OCI-LY7 (cell line): ENCODE measurements around the gene ATP8B4. TPM values are rescaled to one million over a fixed set of nuclear protein-coding genes. Genes with fewer than 3 reads are reported as not detected.

Experiments used
- BruUV-seq: library from RNA; stranded (reverse); fragments of 400-500 nt; replicated peaks from 2 replicates; lab custom pipeline; 2021; lab: Mats Ljungman, UMichigan
- CTCF ChIA-PET: fragments of 300-600 bp; sonication (Branson Sonifier 250); formaldehyde crosslinking; loops from one replicate; lab custom pipeline; 2022; ENCODE audit warnings: antibody characterized with exemption; ENCODE audit not compliant: unreplicated experiment; lab: Charles Lee
- POLR2A ChIA-PET: fragments of 300-600 bp; sonication (Branson Sonifier 250); formaldehyde crosslinking; loops from one replicate; lab custom pipeline; 2022; ENCODE audit warnings: antibody characterized with exemption; lab: Charles Lee
- DNase-seq: peaks from one replicate; pipeline ENCODE4 v3.0.0-alpha.2; 2015; ENCODE audit warnings: low spot score
- H2AFZ ChIP-seq: fragments of 200-600 bp; sonication (generic), shearing (Covaris generic); 2 replicates; pipeline ENCODE4 v1.6.1; 2014; ENCODE audit warnings: mild to moderate bottlenecking, antibody characterized with exemption, low read length, moderate library complexity
- H3K27ac ChIP-seq: fragments of 200-600 bp; sonication (generic); 2 replicates; pipeline ENCODE4 v1.5.1; 2014; ENCODE audit warnings: mixed run types, low read depth, mild to moderate bottlenecking, moderate library complexity, low read length, inconsistent platforms; ENCODE audit not compliant: poor library complexity, severe bottlenecking
- H3K36me3 ChIP-seq: fragments of 200-600 bp; sonication (generic); 2 replicates; pipeline ENCODE4 v1.6.1; 2014; ENCODE audit warnings: mild to moderate bottlenecking, antibody characterized with exemption, low read length, moderate library complexity, mixed read lengths; ENCODE audit not compliant: insufficient read depth
- H3K4me1 ChIP-seq: fragments of 200-600 bp; sonication (generic); 2 replicates; pipeline ENCODE4 v1.5.1; 2014; ENCODE audit warnings: mild to moderate bottlenecking, low read length; ENCODE audit not compliant: insufficient read depth, poor library complexity, severe bottlenecking
- H3K4me2 ChIP-seq: fragments of 200-600 bp; sonication (generic); 2 replicates; pipeline ENCODE4 v1.6.1; 2014; ENCODE audit warnings: mild to moderate bottlenecking, low read length
- H3K4me3 ChIP-seq: fragments of 200-600 bp; sonication (generic); 2 replicates; pipeline ENCODE4 v1.5.1; 2014; ENCODE audit warnings: mild to moderate bottlenecking, low read depth, low read length; ENCODE audit not compliant: poor library complexity, severe bottlenecking
- H3K79me2 ChIP-seq: fragments of 200-600 bp; sonication (generic); 2 replicates; pipeline ENCODE4 v1.6.1; 2016; ENCODE audit warnings: low read depth, mild to moderate bottlenecking, low read length, moderate library complexity, mixed read lengths; ENCODE audit not compliant: insufficient read depth
- H3K9me2 ChIP-seq: fragments of 200-600 bp; sonication (generic); 2 replicates; pipeline ENCODE4 v1.6.1; 2016; ENCODE audit warnings: mild to moderate bottlenecking, low read length, mixed read lengths; ENCODE audit not compliant: insufficient read depth
- H3K9me3 ChIP-seq: fragments of 200-600 bp; sonication (generic); 2 replicates; pipeline ENCODE4 v1.6.1; 2014; ENCODE audit warnings: mild to moderate bottlenecking, mixed run types, low read length, mixed read lengths
- H4K20me1 ChIP-seq: fragments of 200-600 bp; sonication (generic); 2 replicates; pipeline ENCODE4 v1.6.1; 2014; ENCODE audit warnings: mild to moderate bottlenecking, antibody characterized with exemption, low read length, moderate library complexity, mixed read lengths; ENCODE audit not compliant: insufficient read depth
- CTCF ChIP-seq: fragments of 200-600 bp; sonication (generic); conservative IDR thresholded peaks from 2 replicates; pipeline ENCODE4 v1.5.1; 2014; ENCODE audit warnings: mild to moderate bottlenecking, antibody characterized with exemption, low read length, moderate library complexity, mixed read lengths
- EZH2phosphoT487 ChIP-seq: fragments of 200-600 bp; sonication (generic); IDR thresholded peaks from 2 replicates; pipeline ENCODE4 v1.6.1; 2018; ENCODE audit warnings: low read depth, borderline replicate concordance, mild to moderate bottlenecking, mixed run types, antibody characterized with exemption, low read length, moderate library complexity, mixed read lengths
- intact Hi-C: fragments of 100-400 bp; cut with micrococcal nuclease; formaldehyde crosslinking; loops from one replicate; pipeline ENCODE4 v1.10.0; 2022; ENCODE audit not compliant: unreplicated experiment
- total RNA-seq, 2 experiments: library from RNA; depleted of rRNA in 1 of 2; stranded (reverse); fragments of >200 nt in 1 of 2; shearing (Covaris generic) in 1 of 2; gene quantifications; 2 replicates each; pipeline ENCODE4 v1.2.3, GENCODE V29; 2014 to 2022

The ATP8B4 gene
- total RNA-seq, 2 experiments from 2014 or later = not detected

- Histone ChIP-seq H2AFZ (no peak overlapping the region), H4K20me1 (no peaks in the 10 kb centered on the region), H3K79me2 (no peaks in the 10 kb centered on the region), H3K9me2 (no peaks in the 10 kb centered on the region), H3K4me3 (no peak overlapping the region), H3K36me3 (no peaks in the 10 kb centered on the region), H3K4me2 (no peak overlapping the region), H3K9me3 (no peaks in the 10 kb centered on the region), H3K27ac (no peak overlapping the region), H3K4me1 (no peaks in the 10 kb centered on the region)
- TF ChIP-seq EZH2phosphoT487 (no peak), CTCF (no peak)
- BruUV-seq = no TSS peak
- no peak for DNase-seq
- intact Hi-C loops = no loop called here
- ChIA-PET POLR2A (no interaction called here), CTCF (no interaction called here)
Observed at GRCh38 chr15:49888734-49889133, 230.3 kb downstream of the ATP8B4 start.

GRCh38 chr15:49888323-49888693 is 230.7 kb downstream of the ATP8B4 start:
- no peaks in the 10 kb centered on the region for H3K9me2 ChIP-seq
- ChIA-PET POLR2A (no interaction called here), CTCF (no interaction called here)
- no peak overlapping the region for H3K4me2 ChIP-seq
- no peak overlapping the region for H3K27ac ChIP-seq
- H3K9me3 ChIP-seq = no peaks in the 10 kb centered on the region
- H3K4me3 ChIP-seq = no peak overlapping the region
- no TSS peak for BruUV-seq
- DNase-seq = no peak
- H2AFZ ChIP-seq = no peak overlapping the region
- no peaks in the 10 kb centered on the region for H3K79me2 ChIP-seq
- no peaks in the 10 kb centered on the region for H4K20me1 ChIP-seq
- intact Hi-C loops = no loop called here
- no peaks in the 10 kb centered on the region for H3K36me3 ChIP-seq
- TF ChIP-seq EZH2phosphoT487 (no peak), CTCF (no peak)
- H3K4me1 ChIP-seq = no peaks in the 10 kb centered on the region

GRCh38 chr15:49887659-49888322 is 231.2 kb downstream of the ATP8B4 start:
- Histone ChIP-seq H3K27ac (no peak overlapping the region), H3K4me2 (no peak overlapping the region), H3K9me2 (no peaks in the 10 kb centered on the region), H3K36me3 (no peaks in the 10 kb centered on the region), H3K4me3 (no peak overlapping the region), H4K20me1 (no peaks in the 10 kb centered on the region), H3K4me1 (no peaks in the 10 kb centered on the region), H2AFZ (no peak overlapping the region), H3K79me2 (no peaks in the 10 kb centered on the region), H3K9me3 (no peaks in the 10 kb centered on the region)
- BruUV-seq = no TSS peak
- ChIA-PET CTCF (no interaction called here), POLR2A (no interaction called here)
- DNase-seq = no peak
- intact Hi-C loops = no loop called here
- TF ChIP-seq CTCF (no peak), EZH2phosphoT487 (no peak)
